Astrocyte (in vitro differentiated cells and primary cell): ENCODE measurements around the gene STRIP1. TPM values are rescaled to one million over a fixed set of nuclear protein-coding genes. Genes with fewer than 3 reads are reported as not detected.

Experiments used
- DNase-seq: peaks from one replicate; pipeline ENCODE4 v3.0.0-alpha.2; 2010; ENCODE audit warnings: low read depth
- FAIRE-seq: peaks from 2 replicates; lab custom pipeline; 2011; peaks lifted over from hg19 to GRCh38; lab: Jason Lieb, UNC
- H2AFZ ChIP-seq: 2 replicates; pipeline ENCODE4 v1.6.0; 2012; ENCODE audit warnings: low read depth, low read length, inconsistent platforms
- H3K27ac ChIP-seq: 2 replicates; pipeline ENCODE4 v1.5.1; 2011; ENCODE audit warnings: low read depth, low read length, inconsistent platforms
- H3K27me3 ChIP-seq: 2 replicates; pipeline ENCODE4 v1.6.0; 2011; ENCODE audit warnings: low read length, inconsistent platforms; ENCODE audit not compliant: insufficient read depth
- H3K36me3 ChIP-seq: 2 replicates; pipeline ENCODE4 v1.5.1; 2011; ENCODE audit warnings: low read length, inconsistent platforms; ENCODE audit not compliant: insufficient read depth
- H3K4me1 ChIP-seq: 2 replicates; pipeline ENCODE4 v1.5.1; 2011; ENCODE audit warnings: low read length, inconsistent platforms; ENCODE audit not compliant: insufficient read depth
- H3K4me2 ChIP-seq: 2 replicates; pipeline ENCODE4 v1.6.0; 2012; ENCODE audit warnings: low read length, inconsistent platforms
- H3K4me3 ChIP-seq: 2 replicates; pipeline ENCODE4 v1.5.1; 2011; ENCODE audit warnings: low read depth, mild to moderate bottlenecking, low read length, inconsistent platforms; ENCODE audit not compliant: insufficient read depth
- H3K79me2 ChIP-seq: 2 replicates; pipeline ENCODE4 v1.6.0; 2012; ENCODE audit warnings: mild to moderate bottlenecking, low read length, inconsistent platforms; ENCODE audit not compliant: insufficient read depth
- H3K9ac ChIP-seq: 2 replicates; pipeline ENCODE4 v1.6.0; 2012; ENCODE audit warnings: mild to moderate bottlenecking, low read length, inconsistent platforms
- H3K9me3 ChIP-seq: 2 replicates; pipeline ENCODE4 v1.5.1; 2012; ENCODE audit warnings: low read depth, mild to moderate bottlenecking, low read length, inconsistent platforms; ENCODE audit not compliant: insufficient read depth
- H4K20me1 ChIP-seq: 2 replicates; pipeline ENCODE4 v1.6.0; 2012; ENCODE audit warnings: low read length, inconsistent platforms; ENCODE audit not compliant: insufficient read depth
- H3K27ac Mint-ChIP-seq: one replicate; pipeline ENCODE4 v1.8.0; 2021; ENCODE audit warnings: mild to moderate bottlenecking, mixed read lengths; ENCODE audit not compliant: unreplicated experiment
- H3K27me3 Mint-ChIP-seq: one replicate; pipeline ENCODE4 v1.8.0; 2021; ENCODE audit warnings: low read depth, mixed read lengths; ENCODE audit not compliant: unreplicated experiment
- H3K36me3 Mint-ChIP-seq: one replicate; pipeline ENCODE4 v1.8.0; 2021; ENCODE audit warnings: low read depth, mixed read lengths; ENCODE audit not compliant: unreplicated experiment
- H3K4me1 Mint-ChIP-seq: one replicate; pipeline ENCODE4 v1.8.0; 2021; ENCODE audit warnings: low read depth, mixed read lengths; ENCODE audit not compliant: unreplicated experiment
- H3K4me3 Mint-ChIP-seq: one replicate; pipeline ENCODE4 v1.8.0; 2021; ENCODE audit warnings: mild to moderate bottlenecking, moderate library complexity, mixed read lengths; ENCODE audit not compliant: unreplicated experiment
- H3K9me3 Mint-ChIP-seq: one replicate; pipeline ENCODE4 v1.8.0; 2021; ENCODE audit warnings: mild to moderate bottlenecking, mixed read lengths; ENCODE audit not compliant: unreplicated experiment
- EZH2 ChIP-seq: IDR thresholded peaks from 2 replicates; pipeline ENCODE4 v1.6.1; 2012; ENCODE audit warnings: mild to moderate bottlenecking, low read length, inconsistent platforms; ENCODE audit not compliant: insufficient read depth
- total RNA-seq: library from RNA; stranded (reverse); gene quantifications from 2 replicates; pipeline ENCODE4 v1.2.1, GENCODE V29; 2021
- TF ChIP-seq, protein P1 (sequence below): IDR thresholded peaks from 2 replicates; pipeline ENCODE4 v1.5.1; 2011; ENCODE audit warnings: low read depth, mild to moderate bottlenecking, inconsistent platforms, low read length, moderate library complexity; ENCODE audit not compliant: insufficient read depth

Gene STRIP1
- total RNA-seq, 1 donor from 2014 or later: 40.8 TPM

DNA sequence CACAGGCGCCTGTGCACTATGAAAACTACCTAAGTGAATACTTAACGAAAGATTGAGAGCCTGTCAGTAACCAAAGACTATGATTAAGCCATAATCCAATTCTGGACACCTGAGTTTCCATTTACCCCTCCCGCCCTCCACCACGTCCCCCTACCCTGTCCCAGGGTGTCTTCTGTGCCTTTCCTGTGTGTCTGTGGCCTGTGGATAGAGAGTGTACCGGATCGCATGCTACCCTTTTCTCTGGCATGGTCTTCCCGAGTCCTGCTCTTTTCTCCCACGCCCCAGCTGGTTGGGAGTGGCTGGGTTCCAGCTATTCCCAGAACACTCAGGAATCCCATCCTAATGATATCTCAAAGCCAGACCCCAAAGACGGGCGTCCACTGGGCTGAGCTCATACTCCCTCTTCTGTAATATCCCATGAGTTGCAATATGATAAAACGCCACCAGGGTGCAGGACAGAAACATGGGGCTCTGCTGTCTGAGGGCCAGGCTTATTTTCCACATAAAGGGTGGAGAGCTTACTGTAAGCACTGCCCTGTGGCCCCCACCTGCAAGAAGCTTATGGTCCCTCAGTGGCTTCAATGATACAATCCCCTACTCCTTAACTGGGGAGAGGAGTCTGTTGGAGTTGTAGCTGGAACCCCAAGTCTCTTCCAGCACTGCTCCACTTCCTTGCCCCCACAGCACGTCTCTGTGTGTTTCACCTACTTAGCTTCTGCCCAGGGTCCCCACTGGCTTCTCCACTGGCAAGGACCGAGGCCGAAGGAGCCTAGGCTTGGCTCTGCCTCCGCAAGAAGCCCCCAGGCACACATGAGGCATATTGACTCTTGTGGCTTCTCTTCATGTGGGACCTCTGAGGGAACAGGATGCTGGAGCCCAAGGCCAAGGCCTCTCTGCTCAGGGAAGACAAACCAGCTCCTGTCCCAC, 53.7 kb downstream of the STRIP1 start:
- peaks cover 2% of the 10 kb centered on the region for H3K36me3 Mint-ChIP-seq
- Histone ChIP-seq H3K4me3 (no peak overlapping the region), H3K4me2 (no peak overlapping the region), H3K4me1 (peaks cover 10% of the 10 kb centered on the region), H2AFZ (no peak overlapping the region), H3K27ac (no peak overlapping the region), H3K9me3 (no peaks in the 10 kb centered on the region), H3K9ac (no peak overlapping the region), H3K27me3 (peaks cover 76% of the 10 kb centered on the region), H4K20me1 (no peaks in the 10 kb centered on the region), H3K36me3 (no peaks in the 10 kb centered on the region), H3K79me2 (no peaks in the 10 kb centered on the region)
- H3K4me1 Mint-ChIP-seq: peaks cover 20% of the 10 kb centered on the region
- no peak overlapping the region for H3K27ac Mint-ChIP-seq
- peaks cover 2% of the 10 kb centered on the region for H3K9me3 Mint-ChIP-seq
- TF ChIP-seq, protein P1, sequence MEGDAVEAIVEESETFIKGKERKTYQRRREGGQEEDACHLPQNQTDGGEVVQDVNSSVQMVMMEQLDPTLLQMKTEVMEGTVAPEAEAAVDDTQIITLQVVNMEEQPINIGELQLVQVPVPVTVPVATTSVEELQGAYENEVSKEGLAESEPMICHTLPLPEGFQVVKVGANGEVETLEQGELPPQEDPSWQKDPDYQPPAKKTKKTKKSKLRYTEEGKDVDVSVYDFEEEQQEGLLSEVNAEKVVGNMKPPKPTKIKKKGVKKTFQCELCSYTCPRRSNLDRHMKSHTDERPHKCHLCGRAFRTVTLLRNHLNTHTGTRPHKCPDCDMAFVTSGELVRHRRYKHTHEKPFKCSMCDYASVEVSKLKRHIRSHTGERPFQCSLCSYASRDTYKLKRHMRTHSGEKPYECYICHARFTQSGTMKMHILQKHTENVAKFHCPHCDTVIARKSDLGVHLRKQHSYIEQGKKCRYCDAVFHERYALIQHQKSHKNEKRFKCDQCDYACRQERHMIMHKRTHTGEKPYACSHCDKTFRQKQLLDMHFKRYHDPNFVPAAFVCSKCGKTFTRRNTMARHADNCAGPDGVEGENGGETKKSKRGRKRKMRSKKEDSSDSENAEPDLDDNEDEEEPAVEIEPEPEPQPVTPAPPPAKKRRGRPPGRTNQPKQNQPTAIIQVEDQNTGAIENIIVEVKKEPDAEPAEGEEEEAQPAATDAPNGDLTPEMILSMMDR: peak; percentile 65
- peak; percentile 35 for TF ChIP-seq EZH2
- H3K27me3 Mint-ChIP-seq: peaks cover 77% of the 10 kb centered on the region
- DNase-seq (peak; percentile 11), FAIRE-seq (no peak)
- H3K4me3 Mint-ChIP-seq: no peak overlapping the region

DNA sequence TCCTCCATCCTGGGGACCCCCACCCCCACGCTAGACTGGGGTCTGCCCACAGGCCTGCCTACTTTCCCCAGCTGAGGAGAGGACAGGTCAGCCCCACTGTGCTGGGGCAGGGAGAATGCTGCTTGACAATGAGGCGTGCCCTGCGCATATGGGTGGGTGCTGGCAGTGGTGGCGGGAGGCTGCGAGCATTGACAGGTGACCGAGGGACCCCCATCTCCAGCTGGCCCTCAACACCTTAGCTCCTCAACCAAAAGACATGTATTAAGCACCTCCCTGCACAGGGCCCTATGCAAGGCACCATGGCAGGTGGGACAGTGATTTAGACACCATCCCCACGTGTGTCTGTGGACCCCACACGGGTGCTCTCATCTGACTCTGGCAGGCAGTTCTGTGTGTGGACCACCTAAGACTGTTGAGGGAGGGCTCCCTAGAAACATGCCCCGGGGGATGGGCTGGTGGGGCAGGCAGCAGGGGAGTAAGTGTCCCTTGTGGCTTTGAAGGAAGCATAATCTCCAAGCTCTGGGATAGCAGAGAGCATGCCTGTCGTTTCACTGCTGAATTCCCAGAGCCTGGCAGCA, 54.4 kb downstream of the STRIP1 start:
- Mint-ChIP-seq H3K9me3 (no peaks in the 10 kb centered on the region), H3K27ac (no peak overlapping the region)

More for the DNA sequence above, 54.4 kb downstream of the STRIP1 start:
- peaks cover 10% of the 10 kb centered on the region for H3K4me1 ChIP-seq
- no peak overlapping the region for H3K9ac ChIP-seq
- H3K4me3 Mint-ChIP-seq: no peak overlapping the region
- H3K27me3 ChIP-seq: peaks cover 73% of the 10 kb centered on the region
- no peak for DNase-seq
- no peaks in the 10 kb centered on the region for H4K20me1 ChIP-seq
- peaks cover 2% of the 10 kb centered on the region for H3K36me3 Mint-ChIP-seq
- no peaks in the 10 kb centered on the region for H3K79me2 ChIP-seq
- H3K9me3 ChIP-seq: no peaks in the 10 kb centered on the region
- H3K36me3 ChIP-seq: no peaks in the 10 kb centered on the region
- no peak overlapping the region for H3K4me3 ChIP-seq
- no peak for FAIRE-seq
- H3K4me2 ChIP-seq: no peak overlapping the region
- TF ChIP-seq, protein P1: no peak
- no peak for TF ChIP-seq EZH2
- peaks cover 18% of the 10 kb centered on the region for H3K4me1 Mint-ChIP-seq
- no peak overlapping the region for H3K27ac ChIP-seq
- H3K27me3 Mint-ChIP-seq: peaks cover 74% of the 10 kb centered on the region
- H2AFZ ChIP-seq: no peak overlapping the region
